BLaER1 (cell line): Measurements from ENCODE around the gene APOBEC3A.

ENCODE experiments used
- H3K27ac ChIP-seq: shearing (Covaris generic); formaldehyde crosslinking; 2 replicates; pipeline ENCODE4 v1.8.1; 2022
- H3K27me3 ChIP-seq: shearing (Covaris generic); formaldehyde crosslinking; 2 replicates; pipeline ENCODE4 v1.8.1; 2022
- H3K36me3 ChIP-seq: shearing (Covaris generic); formaldehyde crosslinking; 2 replicates; pipeline ENCODE4 v1.8.1; 2022
- H3K4me1 ChIP-seq: shearing (Covaris generic); formaldehyde crosslinking; 2 replicates; pipeline ENCODE4 v1.8.1; 2022
- H3K4me2 ChIP-seq: shearing (Covaris generic); formaldehyde crosslinking; 2 replicates; pipeline ENCODE4 v1.8.1; 2022
- H3K4me3 ChIP-seq: shearing (Covaris generic); formaldehyde crosslinking; 2 replicates; pipeline ENCODE4 v1.8.1; 2022
- H3K9ac ChIP-seq: shearing (Covaris generic); formaldehyde crosslinking; 2 replicates; pipeline ENCODE4 v1.8.1; 2022
- H3K9me3 ChIP-seq: shearing (Covaris generic); formaldehyde crosslinking; 2 replicates; pipeline ENCODE4 v1.8.1; 2022
- H4K20me1 ChIP-seq: shearing (Covaris generic); formaldehyde crosslinking; 2 replicates; pipeline ENCODE4 v1.8.1; 2022
- Cebpa-rat ChIP-seq: shearing (Covaris generic); IDR thresholded peaks from 2 replicates; pipeline ENCODE4 v1.8.1; 2022

The APOBEC3A gene

GRCh38 chr22:38927033-38927781, 30.2 kb upstream of the APOBEC3A start:
- no peak overlapping the region for H3K4me3 ChIP-seq
- peak overlapping the region; percentile 28 for H3K4me2 ChIP-seq
- no peaks in the 10 kb centered on the region for H3K27me3 ChIP-seq
- H3K4me1 ChIP-seq = peaks cover 5% of the 10 kb centered on the region; the same call in 1 of the 2 replicates
- no peak overlapping the region for H3K27ac ChIP-seq
- no peaks in the 10 kb centered on the region for H3K9me3 ChIP-seq
- no peak overlapping the region for H3K9ac ChIP-seq
- TF ChIP-seq Cebpa-rat = no peak
- H3K36me3 ChIP-seq = no peaks in the 10 kb centered on the region
- H4K20me1 ChIP-seq = no peaks in the 10 kb centered on the region

- Histone ChIP-seq H3K4me3 (no peak overlapping the region), H3K4me2 (no peak overlapping the region), H3K9me3 (no peaks in the 10 kb centered on the region), H3K36me3 (no peaks in the 10 kb centered on the region), H3K27me3 (no peaks in the 10 kb centered on the region), H3K9ac (no peak overlapping the region), H3K27ac (no peak overlapping the region), H3K4me1 (peaks cover 5% of the 10 kb centered on the region; the same call in 1 of the 2 replicates), H4K20me1 (no peaks in the 10 kb centered on the region)
- TF ChIP-seq Cebpa-rat = no peak
Measured at GRCh38 chr22:38930512-38930911, 26.9 kb upstream of the APOBEC3A start.

GRCh38 chr22:38935023-38935422, 22.4 kb upstream of the APOBEC3A start:
- no peak for TF ChIP-seq Cebpa-rat
- Histone ChIP-seq H3K9me3 (no peaks in the 10 kb centered on the region), H3K4me2 (no peak overlapping the region), H3K27ac (no peak overlapping the region), H3K36me3 (no peaks in the 10 kb centered on the region), H3K4me1 (no peaks in the 10 kb centered on the region), H3K27me3 (no peaks in the 10 kb centered on the region), H3K4me3 (no peak overlapping the region), H4K20me1 (no peaks in the 10 kb centered on the region), H3K9ac (no peak overlapping the region)

- Histone ChIP-seq H3K4me2 (no peak overlapping the region), H3K9me3 (no peaks in the 10 kb centered on the region), H3K27ac (no peak overlapping the region), H4K20me1 (no peaks in the 10 kb centered on the region), H3K36me3 (no peaks in the 10 kb centered on the region), H3K27me3 (no peaks in the 10 kb centered on the region), H3K4me3 (no peak overlapping the region), H3K4me1 (no peaks in the 10 kb centered on the region), H3K9ac (no peak overlapping the region)
- no peak for TF ChIP-seq Cebpa-rat
Measured at GRCh38 chr22:38935616-38936015, 21.8 kb upstream of the APOBEC3A start.

GRCh38 chr22:38936562-38936961, 20.8 kb upstream of the APOBEC3A start:
- peaks cover 8% of the 10 kb centered on the region for H3K4me1 ChIP-seq
- H4K20me1 ChIP-seq = no peaks in the 10 kb centered on the region
- no peaks in the 10 kb centered on the region for H3K27me3 ChIP-seq

GRCh38 chr22:38937036-38937435, 20.4 kb upstream of the APOBEC3A start:
- H3K27ac ChIP-seq = no peak overlapping the region
- no peak overlapping the region for H3K4me2 ChIP-seq
- H4K20me1 ChIP-seq = no peaks in the 10 kb centered on the region
- H3K27me3 ChIP-seq = no peaks in the 10 kb centered on the region
- H3K4me1 ChIP-seq = peaks cover 13% of the 10 kb centered on the region
- no peak overlapping the region for H3K4me3 ChIP-seq
- no peaks in the 10 kb centered on the region for H3K36me3 ChIP-seq
- H3K9ac ChIP-seq = no peak overlapping the region
- H3K9me3 ChIP-seq = no peaks in the 10 kb centered on the region
- TF ChIP-seq Cebpa-rat = no peak

More at GRCh38 chr22:38936562-38936961, 20.8 kb upstream of the APOBEC3A start:
- Histone ChIP-seq H3K9ac (no peak overlapping the region), H3K4me3 (no peak overlapping the region), H3K36me3 (no peaks in the 10 kb centered on the region), H3K4me2 (no peak overlapping the region), H3K27ac (no peak overlapping the region), H3K9me3 (no peaks in the 10 kb centered on the region)
- TF ChIP-seq Cebpa-rat = no peak

- no peaks in the 10 kb centered on the region for H3K27me3 ChIP-seq
- H3K4me1 ChIP-seq = peaks cover 16% of the 10 kb centered on the region
- H3K4me3 ChIP-seq = no peak overlapping the region
- H3K9me3 ChIP-seq = no peaks in the 10 kb centered on the region
- H4K20me1 ChIP-seq = no peaks in the 10 kb centered on the region
- H3K36me3 ChIP-seq = no peaks in the 10 kb centered on the region
- H3K27ac ChIP-seq = no peak overlapping the region
- TF ChIP-seq Cebpa-rat = no peak
- no peak overlapping the region for H3K9ac ChIP-seq
- H3K4me2 ChIP-seq = no peak overlapping the region
Measured at GRCh38 chr22:38937541-38937940, 19.9 kb upstream of the APOBEC3A start.

- no peak overlapping the region for H3K4me2 ChIP-seq
- no peaks in the 10 kb centered on the region for H3K27me3 ChIP-seq
- no peaks in the 10 kb centered on the region; the same call in 1 of the 2 replicates for H3K9me3 ChIP-seq
- no peaks in the 10 kb centered on the region for H4K20me1 ChIP-seq
- no peak for TF ChIP-seq Cebpa-rat
- peaks cover 21% of the 10 kb centered on the region for H3K4me1 ChIP-seq
- H3K9ac ChIP-seq = no peak overlapping the region
- H3K4me3 ChIP-seq = no peak overlapping the region
- H3K27ac ChIP-seq = no peak overlapping the region
- H3K36me3 ChIP-seq = no peaks in the 10 kb centered on the region
Measured at GRCh38 chr22:38938221-38938620, 19.2 kb upstream of the APOBEC3A start.

- Histone ChIP-seq H3K9ac (no peak overlapping the region), H4K20me1 (no peaks in the 10 kb centered on the region), H3K36me3 (no peaks in the 10 kb centered on the region), H3K4me3 (no peak overlapping the region), H3K4me1 (peaks cover 28% of the 10 kb centered on the region), H3K9me3 (no peaks in the 10 kb centered on the region; the same call in 1 of the 2 replicates), H3K27me3 (no peaks in the 10 kb centered on the region), H3K27ac (no peak overlapping the region), H3K4me2 (no peak overlapping the region)
- no peak for TF ChIP-seq Cebpa-rat
Measured at GRCh38 chr22:38938925-38939324, 18.5 kb upstream of the APOBEC3A start.

- no peak for TF ChIP-seq Cebpa-rat
- Histone ChIP-seq H3K4me1 (peaks cover 38% of the 10 kb centered on the region), H3K9me3 (no peaks in the 10 kb centered on the region; the same call in 1 of the 2 replicates), H3K4me3 (no peak overlapping the region), H4K20me1 (no peaks in the 10 kb centered on the region), H3K27me3 (no peaks in the 10 kb centered on the region), H3K36me3 (no peaks in the 10 kb centered on the region), H3K27ac (no peak overlapping the region), H3K4me2 (peak overlapping the region; percentile 65), H3K9ac (no peak overlapping the region)
Measured at GRCh38 chr22:38940811-38941384, 16.5 kb upstream of the APOBEC3A start.
